Common myeloid progenitor, CD34-positive (primary cell): ENCODE data around the gene C17orf113.
A peak's percentile ranks its signal among the peaks of the same experiment; 100 is the strongest.
"Not testable (repeated sequence)": the region's sequence is repeated elsewhere in the genome, so short reads cannot be mapped to it uniquely, and the experiment has no call there.

Experiments used
- CTCF ChIA-PET: fragments of 350-600 bp; sonication (Branson Sonifier 250); formaldehyde crosslinking; loops from one replicate; lab custom pipeline; 2021; ENCODE audit warnings: antibody characterized with exemption; lab: Charles Lee
- POLR2A ChIA-PET: fragments of 350-600 bp; sonication (Branson Sonifier 250); formaldehyde crosslinking; loops from one replicate; lab custom pipeline; 2021; ENCODE audit warnings: antibody characterized with exemption; lab: Charles Lee
- DNase-seq, 3 donors: peaks; one replicate each; pipeline versions ENCODE4 v3.0.0 to v3.0.0-alpha.2; 2013
- H3K27ac ChIP-seq, 2 experiments: 1 replicate in 1 of 2; 2 replicates in 1 of 2; pipeline ENCODE4 v1.7.0; 2013; ENCODE audit warnings: inconsistent platforms in 2 of 2, low read length in 2 of 2, mild to moderate bottlenecking in 2 of 2, low read depth in 1 of 2, moderate library complexity in 1 of 2; ENCODE audit not compliant: severe bottlenecking in 2 of 2, insufficient read depth in 1 of 2, poor library complexity in 1 of 2
- H3K27me3 ChIP-seq, 5 experiments: replicated peaks in 2 of 5; 1 replicate in 3 of 5; 2 replicates in 2 of 5; pipeline versions ENCODE4 v1.6.1 to v1.7.0; 2013; ENCODE audit warnings: low read length in 4 of 5, mild to moderate bottlenecking in 2 of 5, moderate library complexity in 2 of 5, inconsistent platforms in 1 of 5; ENCODE audit not compliant: insufficient read depth in 5 of 5, control insufficient read depth in 4 of 5
- H3K36me3 ChIP-seq, 4 experiments: 1 replicate in 2 of 4; 2 replicates in 2 of 4; pipeline versions ENCODE4 v1.6.1 to v1.7.0; 2013; ENCODE audit warnings: low read length in 3 of 4, control low read depth in 1 of 4, mild to moderate bottlenecking in 1 of 4; ENCODE audit not compliant: control insufficient read depth in 4 of 4, insufficient read depth in 4 of 4
- H3K4me1 ChIP-seq, 4 experiments: 1 replicate in 3 of 4; 2 replicates in 1 of 4; pipeline versions ENCODE4 v1.6.1 to v1.7.1; 2013; ENCODE audit warnings: low read length in 3 of 4, mild to moderate bottlenecking in 3 of 4, control low read depth in 1 of 4, inconsistent platforms in 1 of 4, moderate library complexity in 1 of 4; ENCODE audit not compliant: control insufficient read depth in 4 of 4, insufficient read depth in 4 of 4; ENCODE audit errors: control extremely low read depth in 1 of 4
- H3K4me3 ChIP-seq, 7 experiments: 1 replicate in 4 of 7; 2 replicates in 3 of 7; pipeline versions ENCODE4 v1.5.1 to v1.7.0; 2013; ENCODE audit warnings: mild to moderate bottlenecking in 7 of 7, low read length in 6 of 7, moderate library complexity in 6 of 7, inconsistent platforms in 2 of 7, low read depth in 2 of 7, control low read depth in 1 of 7; ENCODE audit not compliant: insufficient read depth in 4 of 7, control insufficient read depth in 1 of 7; ENCODE audit errors: extremely low read depth in 1 of 7
- H3K9me3 ChIP-seq, 5 experiments: 1 replicate in 4 of 5; 2 replicates in 1 of 5; pipeline versions ENCODE4 v1.6.1 to v1.7.1; 2013; ENCODE audit warnings: low read length in 4 of 5, mild to moderate bottlenecking in 2 of 5, inconsistent platforms in 1 of 5, low read depth in 1 of 5, moderate library complexity in 1 of 5; ENCODE audit not compliant: control insufficient read depth in 4 of 5, insufficient read depth in 2 of 5; ENCODE audit errors: control extremely low read depth in 1 of 5
- WGBS: methylation state at CpG from one replicate; pipeline ENCODE4 v1.1.5; 2013; ENCODE audit not compliant: insufficient coverage; 5-methylcytosine and 5-hydroxymethylcytosine counted together

The C17orf113 gene

DNA sequence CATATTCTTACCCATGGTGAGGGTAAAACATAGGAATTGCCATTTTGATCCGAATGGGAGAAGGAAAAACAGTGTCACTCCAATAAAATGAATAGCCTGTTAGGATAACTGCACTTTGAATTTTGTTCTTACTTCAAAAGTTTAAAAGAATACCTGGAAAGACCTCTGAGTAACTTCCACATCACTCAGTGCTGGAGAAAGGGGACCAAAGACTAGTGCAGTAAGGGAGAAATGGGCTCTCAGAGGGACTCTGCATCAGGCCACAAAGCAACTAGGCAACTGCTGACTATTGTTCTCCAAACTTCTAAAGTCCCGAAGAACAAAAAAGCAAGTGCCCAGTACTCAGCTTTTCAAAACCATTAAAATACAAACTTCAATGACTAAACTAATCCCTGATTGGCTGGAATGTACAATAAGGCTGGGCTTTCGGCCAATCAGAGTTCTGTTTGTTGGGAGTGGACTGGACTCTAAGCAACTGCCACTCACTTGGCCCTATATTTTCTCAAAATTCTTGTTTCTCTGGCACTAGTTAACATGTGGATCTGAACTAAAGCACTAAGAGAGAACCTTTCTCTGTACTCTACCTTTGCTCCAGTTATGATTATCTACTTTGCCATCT is 39.4 kb downstream of the C17orf113 start:
- Histone ChIP-seq H3K9me3 (no peaks in the 10 kb centered on the region), H3K36me3 (peaks cover 0 to 29% (median 3%) of the 10 kb centered on the region in 4 experiments), H3K27me3 (no peaks in the 10 kb centered on the region), H3K4me3 (no peak overlapping the region), H3K4me1 (peaks cover 3 to 17% (median 10%) of the 10 kb centered on the region in 4 experiments), H3K27ac (peak overlapping the region in 1 of 2 experiments; percentile 12)
- ChIA-PET CTCF (interaction anchor here (1.1 to 1.5 kb wide), 2 partner anchors 15 to 132 kb away, joined by 4 read pairs; no protein-coding TSS in a partner anchor), POLR2A (no interaction called here)
- peak in 2 of 3 donors; percentile 33 to 39 for DNase-seq
- 96% methylated on average over 3 of the region's 3 CpGs for WGBS

DNA sequence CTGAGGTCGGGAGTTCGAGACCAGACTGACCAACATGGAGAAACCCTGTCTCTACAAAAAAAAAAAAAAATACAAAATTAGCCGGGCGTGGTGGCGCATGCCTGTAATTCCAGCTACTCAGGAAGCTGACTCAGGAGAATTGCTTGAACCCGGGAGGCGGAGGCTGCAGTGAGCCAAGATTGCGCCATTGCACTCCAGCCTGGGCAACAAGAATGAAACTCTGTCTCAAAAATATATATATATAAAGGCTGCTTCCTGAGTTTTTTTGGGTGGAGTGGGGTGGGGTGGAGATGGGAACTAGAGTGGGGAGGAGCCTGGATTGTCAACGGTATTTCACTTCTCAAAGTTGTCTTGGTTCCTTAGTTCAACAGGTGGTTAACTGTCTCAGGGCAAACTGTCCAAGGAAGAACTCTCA is 40.1 kb downstream of the C17orf113 start:
- Histone ChIP-seq H3K36me3 (peaks cover 0 to 29% (median 3%) of the 10 kb centered on the region in 4 experiments), H3K27ac (peak overlapping the region in 1 of 2 experiments; percentile 12)
- H3K9me3 ChIP-seq, POLR2A ChIA-PET, CTCF ChIA-PET, H3K4me1 ChIP-seq, DNase-seq, H3K4me3 ChIP-seq, H3K27me3 ChIP-seq: not testable (repeated sequence)
- 27% methylated on average over 2 of the region's 9 CpGs for WGBS

DNA sequence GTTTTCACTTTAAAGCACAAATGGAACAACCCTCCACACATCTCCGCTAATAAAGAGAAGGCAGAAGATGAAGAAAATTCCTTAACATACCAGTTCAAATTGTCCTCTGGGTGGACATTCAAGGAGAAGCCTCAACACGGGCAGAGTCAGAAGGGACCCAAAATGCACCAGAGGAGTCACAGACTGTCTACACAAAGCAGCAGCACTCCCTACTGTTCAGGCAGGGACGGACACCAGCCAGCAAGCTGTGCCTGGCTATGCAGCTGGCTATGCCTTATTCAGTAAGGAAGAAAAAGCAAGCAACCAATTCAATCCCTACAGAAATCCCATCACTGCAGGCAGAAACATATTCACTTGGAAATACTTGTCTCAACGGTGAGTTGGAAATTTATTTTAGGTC is 41.2 kb downstream of the C17orf113 start:
- no peak overlapping the region for H3K27ac ChIP-seq
- 92% methylated on average over 2 of the region's 4 CpGs for WGBS
- H3K4me1 ChIP-seq = peaks cover 0 to 7% (median 5%) of the 10 kb centered on the region in 4 experiments
- DNase-seq = peak in 1 of 3 donors; percentile 19
- peaks cover 0 to 29% (median 3%) of the 10 kb centered on the region in 4 experiments for H3K36me3 ChIP-seq
- ChIA-PET POLR2A (no interaction called here), CTCF (interaction anchor here (0.8 to 1.5 kb wide), 5 partner anchors 8 to 52 kb away, joined by 3 to 5 read pairs (median 3); partner anchors contain the start of gene DNAJC7)
- H3K27me3 ChIP-seq = no peaks in the 10 kb centered on the region
- H3K9me3 ChIP-seq = no peaks in the 10 kb centered on the region
- H3K4me3 ChIP-seq = no peak overlapping the region

DNA sequence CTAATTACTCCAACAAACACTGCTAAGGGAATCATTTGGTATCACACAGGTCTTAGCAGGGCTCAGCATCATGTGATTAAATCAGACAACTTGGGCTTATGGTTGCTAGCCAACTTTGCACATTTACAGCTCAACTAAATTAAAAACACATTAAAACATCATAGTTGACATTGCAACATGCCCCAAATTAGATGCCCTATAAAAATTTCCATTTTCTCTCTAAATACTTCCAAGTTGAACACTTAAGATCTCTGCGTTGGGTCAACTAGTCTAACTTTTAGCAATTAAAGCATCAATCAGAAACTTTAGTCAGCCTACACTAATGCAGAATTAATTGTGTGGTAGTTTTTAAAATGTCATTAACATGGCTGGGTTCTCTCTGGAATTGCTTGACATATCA is 45.2 kb downstream of the C17orf113 start:
- no CpG with 5 or more reads among the region's 1 CpG for WGBS
- ChIA-PET CTCF (interaction anchor here (0.6 to 1.5 kb wide), 5 partner anchors 9 to 40 kb away, joined by 3 to 4 read pairs (median 3); partner anchors contain the start of gene DNAJC7), POLR2A (no interaction called here)
- Histone ChIP-seq H3K4me3 (no peak overlapping the region), H3K9me3 (no peaks in the 10 kb centered on the region), H3K36me3 (peaks cover 5 to 49% (median 27%) of the 10 kb centered on the region in 4 experiments), H3K4me1 (no peaks in the 10 kb centered on the region), H3K27me3 (no peaks in the 10 kb centered on the region), H3K27ac (no peak overlapping the region)
- DNase-seq = no peak

DNA sequence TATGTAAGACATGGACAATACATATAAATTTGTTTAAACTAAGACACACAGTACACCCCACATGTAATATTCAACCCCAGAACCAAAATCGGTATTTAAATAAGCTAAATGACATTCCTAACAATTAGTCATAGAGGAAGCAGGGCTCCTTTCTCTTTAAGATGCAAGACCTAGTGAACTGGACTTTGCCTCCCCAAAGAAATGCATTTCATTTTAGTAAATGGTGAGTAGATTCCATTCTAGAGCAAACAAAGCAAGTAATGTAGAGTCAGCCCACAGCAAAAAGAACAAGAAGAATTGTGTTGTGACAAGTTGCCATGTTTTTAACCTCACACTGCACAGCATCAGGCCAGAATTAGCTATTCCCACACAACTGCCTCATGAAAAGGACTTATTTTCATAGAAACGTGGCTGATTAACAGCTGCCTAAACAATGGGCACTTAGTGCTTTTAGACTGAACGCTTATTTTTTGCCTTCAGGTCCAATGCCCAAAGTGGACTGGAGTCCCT is 47.6 kb downstream of the C17orf113 start:
- Histone ChIP-seq H3K36me3 (peaks cover 5 to 54% (median 41%) of the 10 kb centered on the region in 4 experiments), H3K4me3 (no peak overlapping the region), H3K9me3 (no peaks in the 10 kb centered on the region), H3K27ac (no peak overlapping the region), H3K4me1 (no peaks in the 10 kb centered on the region), H3K27me3 (no peaks in the 10 kb centered on the region)
- no peak for DNase-seq
- ChIA-PET POLR2A (no interaction called here), CTCF (interaction anchor here (1.0 kb wide), 1 partner anchor 10 kb away, joined by 3 read pairs; no protein-coding TSS in a partner anchor)
- 100% methylated on average over 2 of the region's 3 CpGs for WGBS

DNA sequence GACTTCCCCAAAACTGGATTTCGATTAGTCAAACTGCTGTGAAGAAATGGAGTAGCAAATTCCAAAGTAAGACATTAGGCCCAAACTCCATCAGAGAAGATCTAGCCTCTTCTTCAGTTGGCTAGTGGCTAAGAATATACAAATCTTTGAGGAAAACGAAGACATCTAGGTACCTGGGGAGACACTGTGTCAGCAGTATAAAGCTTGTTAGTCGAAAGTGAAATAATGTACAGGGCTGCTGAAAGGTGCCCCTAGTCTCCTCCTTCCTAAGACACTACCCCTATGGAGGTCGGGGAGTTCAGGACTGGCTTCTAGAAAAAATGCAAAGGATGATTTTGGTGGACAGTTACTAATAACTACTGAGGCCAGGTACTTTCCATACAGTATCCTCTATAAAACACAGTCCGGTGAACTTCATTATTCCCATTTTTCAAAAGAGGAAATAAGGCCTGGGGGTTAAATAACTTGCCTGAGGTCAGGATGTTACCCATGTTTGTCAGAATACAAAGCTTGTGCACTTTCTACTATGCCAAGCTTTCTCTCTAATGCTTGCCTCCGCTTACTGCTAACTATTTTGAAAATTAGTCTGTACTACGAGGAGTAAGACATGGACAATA is 48.1 kb downstream of the C17orf113 start:
- no peak overlapping the region for H3K4me3 ChIP-seq
- H3K9me3 ChIP-seq = no peaks in the 10 kb centered on the region
- no peak for DNase-seq
- no peaks in the 10 kb centered on the region for H3K27me3 ChIP-seq
- H3K36me3 ChIP-seq = peaks cover 5 to 58% (median 46%) of the 10 kb centered on the region in 4 experiments
- CTCF ChIA-PET = interaction anchor here (1.0 kb wide), 1 partner anchor 11 kb away, joined by 3 read pairs; no protein-coding TSS in a partner anchor
- POLR2A ChIA-PET = no interaction called here
- no peaks in the 10 kb centered on the region for H3K4me1 ChIP-seq
- WGBS = 92% methylated on average over 3 of the region's 7 CpGs
- H3K27ac ChIP-seq = no peak overlapping the region

DNA sequence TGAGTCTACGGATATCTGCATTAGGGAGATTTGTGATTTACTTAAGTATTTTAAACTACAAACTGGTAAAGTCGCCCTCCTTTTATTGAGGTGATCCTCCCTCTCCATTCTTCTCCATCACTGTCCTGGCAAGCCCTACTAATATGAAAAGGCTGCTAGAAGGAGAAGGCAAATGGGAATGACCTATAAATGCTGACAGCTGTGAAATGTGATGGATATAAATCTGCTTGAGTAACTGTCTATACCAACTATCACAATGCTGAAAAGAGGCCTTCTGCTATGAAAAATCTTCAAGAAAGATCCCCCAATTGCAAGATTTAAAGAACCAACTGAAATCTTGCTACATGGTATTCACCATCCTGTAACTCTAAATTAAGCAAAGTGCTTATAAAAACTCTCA is 48.7 kb downstream of the C17orf113 start:
- DNase-seq = no peak
- CTCF ChIA-PET = no interaction called here
- H3K4me1 ChIP-seq = no peaks in the 10 kb centered on the region
- H3K4me3 ChIP-seq = no peak overlapping the region
- H3K27me3 ChIP-seq = no peaks in the 10 kb centered on the region
- H3K9me3 ChIP-seq = no peaks in the 10 kb centered on the region
- H3K36me3 ChIP-seq = peaks cover 5 to 64% (median 49%) of the 10 kb centered on the region in 4 experiments
- WGBS = no CpG with 5 or more reads among the region's 2 CpGs
- POLR2A ChIA-PET = no interaction called here
- no peak overlapping the region for H3K27ac ChIP-seq
